PC-9 (cell line): ENCODE results near the gene ZNF432.

Experiments used
- EZH2 ChIP-seq: fragments of 200-600 bp; sonication (generic); IDR thresholded peaks from 2 replicates; pipeline ENCODE4 v1.8.0; 2017; ENCODE audit warnings: antibody characterized with exemption, low read depth
- TF ChIP-seq, protein P1 (sequence below): fragments of 200-600 bp; sonication (generic); conservative IDR thresholded peaks from 2 replicates; pipeline ENCODE4 v1.6.1; 2017; ENCODE audit warnings: mixed run types, antibody characterized with exemption, mild to moderate bottlenecking, moderate library complexity

DNA sequence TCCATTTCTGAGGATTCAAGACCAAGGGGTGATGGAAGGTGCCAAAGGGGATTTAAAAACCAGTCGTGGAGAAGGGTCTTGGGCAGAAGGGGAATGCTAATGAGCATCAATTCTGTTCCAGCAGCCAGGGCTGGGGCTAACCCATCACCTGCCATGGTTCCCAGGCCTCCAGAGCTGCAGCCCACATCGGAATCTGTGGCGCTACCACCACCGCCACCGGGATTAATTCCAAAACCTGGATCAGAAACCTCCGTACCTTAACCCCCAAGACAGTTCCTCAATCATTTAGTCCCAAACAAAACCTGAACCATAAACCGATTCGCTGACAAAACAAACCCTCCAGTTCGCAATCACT lies 41.2 kb downstream of the ZNF432 start:
- TF ChIP-seq, protein P1, sequence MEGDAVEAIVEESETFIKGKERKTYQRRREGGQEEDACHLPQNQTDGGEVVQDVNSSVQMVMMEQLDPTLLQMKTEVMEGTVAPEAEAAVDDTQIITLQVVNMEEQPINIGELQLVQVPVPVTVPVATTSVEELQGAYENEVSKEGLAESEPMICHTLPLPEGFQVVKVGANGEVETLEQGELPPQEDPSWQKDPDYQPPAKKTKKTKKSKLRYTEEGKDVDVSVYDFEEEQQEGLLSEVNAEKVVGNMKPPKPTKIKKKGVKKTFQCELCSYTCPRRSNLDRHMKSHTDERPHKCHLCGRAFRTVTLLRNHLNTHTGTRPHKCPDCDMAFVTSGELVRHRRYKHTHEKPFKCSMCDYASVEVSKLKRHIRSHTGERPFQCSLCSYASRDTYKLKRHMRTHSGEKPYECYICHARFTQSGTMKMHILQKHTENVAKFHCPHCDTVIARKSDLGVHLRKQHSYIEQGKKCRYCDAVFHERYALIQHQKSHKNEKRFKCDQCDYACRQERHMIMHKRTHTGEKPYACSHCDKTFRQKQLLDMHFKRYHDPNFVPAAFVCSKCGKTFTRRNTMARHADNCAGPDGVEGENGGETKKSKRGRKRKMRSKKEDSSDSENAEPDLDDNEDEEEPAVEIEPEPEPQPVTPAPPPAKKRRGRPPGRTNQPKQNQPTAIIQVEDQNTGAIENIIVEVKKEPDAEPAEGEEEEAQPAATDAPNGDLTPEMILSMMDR, result no peak
- no peak for TF ChIP-seq EZH2
